IMR-90 (cell line): ENCODE measurements around the gene PXN. TPM values are rescaled to one million over a fixed set of nuclear protein-coding genes. Genes with fewer than 3 reads are reported as not detected.

Experiments
- ATAC-seq: fragments of 200-7000 bp; cut with Tn5 transposase; 2 replicates; pipeline ENCODE4 v1.9.1; 2020; ENCODE audit warnings: low read depth, mild to moderate bottlenecking, moderate library complexity
- BruUV-seq: library from RNA; stranded (reverse); fragments of 400-500 nt; replicated peaks from 2 replicates; lab custom pipeline; 2021; lab: Mats Ljungman, UMichigan
- CTCF ChIA-PET: fragments of 300-600 bp; formaldehyde crosslinking; extraction: SDS; loops from one replicate; lab custom pipeline; 2021; ENCODE audit warnings: antibody characterized with exemption; lab: Yijun Ruan, JAX
- POLR2A ChIA-PET: fragments of 300-600 bp; sonication (Branson Sonifier 250); formaldehyde crosslinking; loops from one replicate; lab custom pipeline; 2022; ENCODE audit warnings: antibody characterized with exemption; ENCODE audit not compliant: unreplicated experiment; lab: Charles Lee
- DNase-seq: peaks from one replicate; pipeline ENCODE4 v3.0.0; 2013
- H2AFZ ChIP-seq: replicated peaks from 2 replicates; pipeline ENCODE3; 2013; ENCODE audit warnings: low read length, mild to moderate bottlenecking; ENCODE audit not compliant: poor library complexity
- H2AK5ac ChIP-seq: 2 replicates; pipeline ENCODE4 v1.6.1; 2013; ENCODE audit warnings: low read depth, low read length, inconsistent platforms
- H2AK9ac ChIP-seq: replicated peaks from 2 replicates; pipeline ENCODE3; 2013; ENCODE audit warnings: mild to moderate bottlenecking, low read depth, low read length, moderate library complexity; ENCODE audit not compliant: poor library complexity
- H2BK120ac ChIP-seq: 2 replicates; pipeline ENCODE4 v1.6.1; 2013; ENCODE audit warnings: low read depth, low read length, inconsistent platforms
- H2BK15ac ChIP-seq: 3 replicates; pipeline ENCODE4 v1.6.1; 2013; ENCODE audit warnings: low read depth, low read length, inconsistent platforms
- H2BK20ac ChIP-seq: 2 replicates; pipeline ENCODE4 v1.6.1; 2013; ENCODE audit warnings: low read depth, mild to moderate bottlenecking, inconsistent platforms, low read length, moderate library complexity
- H2BK5ac ChIP-seq: 2 replicates; pipeline ENCODE4 v1.6.1; 2013; ENCODE audit warnings: mild to moderate bottlenecking, low read depth, low read length, inconsistent platforms; ENCODE audit not compliant: poor library complexity, severe bottlenecking
- H3K14ac ChIP-seq: replicated peaks from 2 replicates; pipeline ENCODE4 v1.6.1; 2013; ENCODE audit warnings: low read depth, low read length, inconsistent platforms
- H3K18ac ChIP-seq: 2 replicates; pipeline ENCODE4 v1.6.1; 2013; ENCODE audit warnings: low read depth, low read length, control low read depth
- H3K23ac ChIP-seq: 2 replicates; pipeline ENCODE4 v1.6.1; 2013; ENCODE audit warnings: low read depth, low read length, inconsistent platforms
- H3K27ac ChIP-seq: 2 replicates; pipeline ENCODE4 v1.5.1; 2013; ENCODE audit warnings: mild to moderate bottlenecking, control low read depth, low read length; ENCODE audit not compliant: insufficient read depth
- H3K27me3 ChIP-seq: 2 replicates; pipeline ENCODE4 v1.6.1; 2013; ENCODE audit warnings: low read length; ENCODE audit not compliant: control insufficient read depth, insufficient read depth
- H3K36me3 ChIP-seq: 2 replicates; pipeline ENCODE4 v1.6.1; 2013; ENCODE audit warnings: low read length, mixed read lengths; ENCODE audit not compliant: control insufficient read depth, insufficient read depth
- H3K4ac ChIP-seq: 2 replicates; pipeline ENCODE4 v1.6.1; 2013; ENCODE audit warnings: low read depth, low read length, inconsistent platforms
- H3K4me1 ChIP-seq: 2 replicates; pipeline ENCODE4 v1.6.1; 2013; ENCODE audit warnings: low read length, mixed read lengths; ENCODE audit not compliant: control insufficient read depth, insufficient read depth
- H3K4me2 ChIP-seq: 2 replicates; pipeline ENCODE4 v1.6.1; 2013; ENCODE audit warnings: low read depth, mild to moderate bottlenecking, control low read depth, low read length, moderate library complexity
- H3K4me3 ChIP-seq: 2 replicates; pipeline ENCODE4 v1.5.1; 2013; ENCODE audit warnings: low read depth, mild to moderate bottlenecking, control low read depth, low read length, moderate library complexity; ENCODE audit not compliant: insufficient read depth
- H3K56ac ChIP-seq: 2 replicates; pipeline ENCODE4 v1.6.1; 2013; ENCODE audit warnings: low read length, inconsistent platforms; ENCODE audit not compliant: insufficient read depth; ENCODE audit errors: extremely low read depth
- H3K79me1 ChIP-seq, 2 experiments: 2 replicates each; pipeline ENCODE4 v1.6.1; 2013; ENCODE audit warnings: low read length in 2 of 2, inconsistent platforms in 1 of 2, low read depth in 1 of 2
- H3K9ac ChIP-seq: 2 replicates; pipeline ENCODE4 v1.6.1; 2013; ENCODE audit warnings: low read depth, low read length, control low read depth
- H3K9me1 ChIP-seq: 2 replicates; pipeline ENCODE4 v1.6.1; 2013; ENCODE audit warnings: low read length, inconsistent platforms; ENCODE audit not compliant: insufficient read depth
- H3K9me3 ChIP-seq: 2 replicates; pipeline ENCODE4 v1.6.1; 2013; ENCODE audit warnings: low read length; ENCODE audit not compliant: control insufficient read depth, insufficient read depth
- H4K20me1 ChIP-seq: 2 replicates; pipeline ENCODE4 v1.6.1; 2013; ENCODE audit warnings: low read length, inconsistent platforms; ENCODE audit not compliant: insufficient read depth
- H4K5ac ChIP-seq: 2 replicates; pipeline ENCODE4 v1.6.1; 2013; ENCODE audit warnings: mild to moderate bottlenecking, low read depth, low read length, control low read depth
- H4K8ac ChIP-seq, 2 experiments: 2 replicates each; pipeline ENCODE4 v1.6.1; 2013; ENCODE audit warnings: low read depth in 2 of 2, low read length in 2 of 2, control low read depth in 1 of 2, inconsistent platforms in 1 of 2
- H4K91ac ChIP-seq: 2 replicates; pipeline ENCODE4 v1.6.1; 2013; ENCODE audit warnings: low read depth, low read length, inconsistent platforms; ENCODE audit not compliant: insufficient read depth
- POLR2A ChIP-seq: IDR thresholded peaks from 2 replicates; pipeline ENCODE4 v1.6.1; 2012; ENCODE audit warnings: mild to moderate bottlenecking, low read depth, low read length
- RCOR1 ChIP-seq: IDR thresholded peaks from 2 replicates; pipeline ENCODE4 v1.6.1; 2012; ENCODE audit warnings: mild to moderate bottlenecking, low read length, improper control_type of control experiment; ENCODE audit not compliant: insufficient replicate concordance
- WGBS, 2 experiments: methylation state at CpG; one replicate each; pipeline versions ENCODE4 v1.1.5 to v1.1.7; 2013; ENCODE audit warnings: missing lambda C conversion rate in 2 of 2; ENCODE audit not compliant: insufficient read length in 1 of 2; ENCODE audit errors: extremely low coverage in 2 of 2; 5-methylcytosine and 5-hydroxymethylcytosine counted together
- dilution Hi-C: fragments of 300-500 bp; cut with HindIII; formaldehyde crosslinking; loops from one replicate; pipeline ENCODE4 v1.14.3; 2018; ENCODE audit warnings: low sequenced_read_pairs; ENCODE audit not compliant: unreplicated experiment
- in situ Hi-C: fragments of 300-500 bp; cut with MboI; formaldehyde crosslinking; loops from 3 replicates; pipeline ENCODE4 v1.14.3; 2019; ENCODE audit warnings: low sequenced_read_pairs, inconsistent platforms, mixed read lengths
- intact Hi-C: fragments of 100-400 bp; cut with micrococcal nuclease; formaldehyde crosslinking; loops from 2 replicates; pipeline ENCODE4 v1.10.0; 2022
- microRNA-seq, 2 experiments: library from miRNA; stranded (forward) in 1 of 2; unstranded in 1 of 2; fragments of 10-50 nt in 1 of 2; fragments of <30 nt in 1 of 2; gene quantifications in 1 of 2; microRNA quantifications in 1 of 2; one replicate each; pipeline versions ENCODE3 to v1.1.0; 2013 to 2020; ENCODE audit not compliant: insufficient read depth in 1 of 2, insufficient read length in 1 of 2, unreplicated experiment in 1 of 2
- polyA plus RNA-seq, 3 experiments: library from polyadenylated mRNA; depleted of rRNA; stranded (reverse); fragments of >200 nt; gene quantifications; 2 replicates each; pipeline ENCODE4 v1.2.3, GENCODE V29; 2012; ENCODE audit warnings: low replicate concordance in 1 of 3
- small RNA-seq, 5 experiments: library from RNA; depleted of rRNA; stranded (forward); fragments of <200 nt; gene quantifications; one replicate each; pipeline ENCODE3, GENCODE V24; 2012
- total RNA-seq: library from RNA; depleted of rRNA; stranded (reverse); fragments of >200 nt; gene quantifications from 2 replicates; pipeline ENCODE4 v1.2.3, GENCODE V29; 2012; rRNA removed
- TF ChIP-seq, protein P1 (sequence below): fragments of 150-350 bp; IDR thresholded peaks from 2 replicates; pipeline ENCODE4 v1.6.1; 2017; ENCODE audit warnings: mild to moderate bottlenecking, antibody characterized with exemption, low read length, low read depth

The PXN gene
- total and polyA plus RNA-seq, 2 of the 4 experiments (the other 2 are of a cell fraction): 46.6 to 134 TPM

DNA sequence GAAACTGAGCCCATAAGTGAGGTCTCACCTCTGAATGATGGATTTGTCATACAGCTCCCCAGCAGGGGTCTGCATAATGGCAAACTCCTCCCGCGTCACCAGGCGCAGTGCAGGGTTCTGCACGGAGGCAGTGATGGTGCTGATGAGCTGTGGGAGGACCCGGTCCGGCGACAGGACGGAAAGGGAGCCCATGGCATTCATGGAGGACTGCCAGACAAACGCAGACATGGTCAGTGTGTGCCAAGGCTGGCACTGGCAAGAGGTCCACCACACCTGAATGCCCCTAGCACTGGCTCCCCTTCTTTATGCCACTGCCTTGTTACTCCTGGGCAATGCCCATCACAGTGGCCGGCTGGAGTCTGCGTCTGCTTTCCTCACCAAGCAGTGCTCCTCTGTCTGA is 103.7 kb downstream of the PXN start:
- H3K27ac ChIP-seq: no peak overlapping the region
- TF ChIP-seq RCOR1: no peak
- TF ChIP-seq, protein P1, sequence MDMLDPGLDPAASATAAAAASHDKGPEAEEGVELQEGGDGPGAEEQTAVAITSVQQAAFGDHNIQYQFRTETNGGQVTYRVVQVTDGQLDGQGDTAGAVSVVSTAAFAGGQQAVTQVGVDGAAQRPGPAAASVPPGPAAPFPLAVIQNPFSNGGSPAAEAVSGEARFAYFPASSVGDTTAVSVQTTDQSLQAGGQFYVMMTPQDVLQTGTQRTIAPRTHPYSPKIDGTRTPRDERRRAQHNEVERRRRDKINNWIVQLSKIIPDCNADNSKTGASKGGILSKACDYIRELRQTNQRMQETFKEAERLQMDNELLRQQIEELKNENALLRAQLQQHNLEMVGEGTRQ: no peak
- TF ChIP-seq POLR2A: no peak
- no peak overlapping the region for H4K8ac ChIP-seq
- H2AK5ac ChIP-seq: no peak overlapping the region
- H3K23ac ChIP-seq: no peak overlapping the region
- no peak overlapping the region for H2BK20ac ChIP-seq
- intact Hi-C loops (no loop called here), in situ Hi-C loops (no loop called here), dilution Hi-C loops (no loop called here)
- no peaks in the 10 kb centered on the region for H3K9me1 ChIP-seq
- no peaks in the 10 kb centered on the region for H3K27me3 ChIP-seq
- DNase-seq: no peak
- no peak overlapping the region for H3K9ac ChIP-seq
- no peak overlapping the region for H4K5ac ChIP-seq
- no peaks in the 10 kb centered on the region for H3K4me1 ChIP-seq
- H3K36me3 ChIP-seq: peaks cover 72% of the 10 kb centered on the region
- no peak overlapping the region for H3K18ac ChIP-seq
- no peaks in the 10 kb centered on the region for H3K9me3 ChIP-seq
- ATAC-seq: no peak
- H3K79me1 ChIP-seq: peaks cover 8 to 15% of the 10 kb centered on the region in 2 experiments; a peak in 2 of 4 replicates
- H2AFZ ChIP-seq: peak overlapping the region; percentile 51
- H3K4ac ChIP-seq: no peak overlapping the region
- H3K14ac ChIP-seq: no peak overlapping the region
- H2BK5ac ChIP-seq: no peak overlapping the region
- no peak overlapping the region for H2AK9ac ChIP-seq
- ChIA-PET CTCF (no interaction called here), POLR2A (no interaction called here)
- BruUV-seq: TSS peak; percentile 45
- no peak overlapping the region for H2BK120ac ChIP-seq
- no peak overlapping the region for H4K91ac ChIP-seq
- H2BK15ac ChIP-seq: no peak overlapping the region
- 86% methylated on average over 2 of the region's 11 CpGs; no CpG with 5 or more reads in 1 of the 2 experiments for WGBS, 2 experiments
- no peak overlapping the region for H3K4me2 ChIP-seq
- no peak overlapping the region for H3K56ac ChIP-seq
- no peak overlapping the region for H3K4me3 ChIP-seq
- peaks cover 7% of the 10 kb centered on the region for H4K20me1 ChIP-seq

Small RNAs within 50 kb of the gene (microRNA-seq; reads per million reads assigned to microRNA genes)
- 464 reads per million, percentile 90 among the genes with 10 or more reads in this experiment for gene RNU4-1 (ENCODE audit: insufficient read depth, insufficient read length)
- gene RNU4-2 (ENCODE audit: insufficient read depth, insufficient read length): 388 reads per million, percentile 89 among the genes with 10 or more reads in this experiment
- gene RNU6-1088P (ENCODE audit: insufficient read depth, insufficient read length): not detected

Small RNAs within 50 kb of the gene (small RNA-seq; reads per million reads assigned to genes)
- gene RNU4-1: 23.7 to 718 (median 101) reads per million in 5 experiments
- 82.6 to 2,295 (median 218) reads per million in 5 experiments for gene RNU4-2
- 0 reads per million in 5 experiments for gene RNU6-1088P

Other genes with a start within 250 kb of the PXN start
- gene RAB35, start 149.0 kb downstream of the PXN start, total RNA-seq: 32.6 and 35.0 TPM in 2 replicates
- gene RAB35, start 149.0 kb downstream of the PXN start, polyA plus RNA-seq (2012; rRNA removed): 47.6 and 49.6 TPM in 2 replicates
- gene GCN1, start 71.0 kb downstream of the PXN start, total RNA-seq: 65.8 and 77.6 TPM in 2 replicates
- 57.8 and 76.1 TPM in 2 replicates for gene GCN1, start 71.0 kb downstream of the PXN start, polyA plus RNA-seq (2012; rRNA removed)
- 4,496 and 5,401 TPM in 2 replicates for gene RPLP0, start 64.6 kb downstream of the PXN start, total RNA-seq
- gene RPLP0, start 64.6 kb downstream of the PXN start, polyA plus RNA-seq (2012; rRNA removed): 5,590 and 6,356 TPM in 2 replicates
- under 0.01 TPM in 2 replicates for gene RNU4-2, start 26.2 kb upstream of the PXN start, total RNA-seq
- not detected in 2 replicates for gene RNU4-2, start 26.2 kb upstream of the PXN start, polyA plus RNA-seq (2012; rRNA removed)
- gene RNU4-1, start 27.5 kb upstream of the PXN start, total RNA-seq: under 0.01 TPM in 2 replicates
- not detected in 2 replicates for gene RNU4-1, start 27.5 kb upstream of the PXN start, polyA plus RNA-seq (2012; rRNA removed)
- 0.83 and 2.0 TPM in 2 replicates for gene SIRT4, start 36.6 kb upstream of the PXN start, total RNA-seq
- 0.56 and 0.87 TPM in 2 replicates for gene SIRT4, start 36.6 kb upstream of the PXN start, polyA plus RNA-seq (2012; rRNA removed)
- not detected in 2 replicates for gene PLA2G1B, start 62.0 kb upstream of the PXN start, total RNA-seq
- gene PLA2G1B, start 62.0 kb upstream of the PXN start, polyA plus RNA-seq (2012; rRNA removed): not detected in 2 replicates
- not detected in 2 replicates for gene MSI1, start 103.4 kb upstream of the PXN start, total RNA-seq
- gene MSI1, start 103.4 kb upstream of the PXN start, polyA plus RNA-seq (2012; rRNA removed): not detected in 2 replicates
- 339 and 396 TPM in 2 replicates for gene COX6A1, start 172.4 kb upstream of the PXN start, total RNA-seq
- gene COX6A1, start 172.4 kb upstream of the PXN start, polyA plus RNA-seq (2012; rRNA removed): 541 and 664 TPM in 2 replicates
- 19.2 and 45.5 TPM in 2 replicates for gene TRIAP1, start 180.7 kb upstream of the PXN start, total RNA-seq
- gene TRIAP1, start 180.7 kb upstream of the PXN start, polyA plus RNA-seq (2012; rRNA removed): 23.2 and 32.3 TPM in 2 replicates
- 15.6 and 16.5 TPM in 2 replicates for gene GATC, start 180.7 kb upstream of the PXN start, total RNA-seq
- 7.6 and 8.7 TPM in 2 replicates for gene GATC, start 180.7 kb upstream of the PXN start, polyA plus RNA-seq (2012; rRNA removed)
- gene SRSF9, start 204.0 kb upstream of the PXN start, total RNA-seq: 102 and 196 TPM in 2 replicates
- 132 and 143 TPM in 2 replicates for gene SRSF9, start 204.0 kb upstream of the PXN start, polyA plus RNA-seq (2012; rRNA removed)
- 696 and 709 TPM in 2 replicates for gene DYNLL1, start 230.4 kb upstream of the PXN start, total RNA-seq
- gene DYNLL1, start 230.4 kb upstream of the PXN start, polyA plus RNA-seq (2012; rRNA removed): 627 and 663 TPM in 2 replicates